Sigmoid colon (tissue), 4 donors: ENCODE data around the gene TRIP12.

ENCODE experiments used
- CTCF ChIP-seq, 4 experiments: fragments of 450-650 bp in 3 of 4; fragments of 200-600 bp in 1 of 4; IDR thresholded peaks; one replicate each; pipeline ENCODE4 v1.5.1; 2016 to 2019; ENCODE audit warnings: antibody characterized with exemption in 4 of 4, mild to moderate bottlenecking in 3 of 4, moderate library complexity in 2 of 4
- EP300 ChIP-seq, 4 donors: sonication (generic); formaldehyde crosslinking; IDR thresholded peaks; one replicate each; pipeline ENCODE4 v1.6.1; 2017; ENCODE audit warnings: antibody characterized with exemption in 4 of 4
- POLR2A ChIP-seq, 2 donors: fragments of 450-650 bp; IDR thresholded peaks; one replicate each; pipeline ENCODE4 v1.6.1; 2016; ENCODE audit warnings: antibody characterized with exemption in 2 of 2, mild to moderate bottlenecking in 2 of 2, moderate library complexity in 2 of 2
- POLR2AphosphoS5 ChIP-seq, 4 donors: sonication (generic); formaldehyde crosslinking; IDR thresholded peaks; one replicate each; pipeline ENCODE4 v1.6.1; 2017; ENCODE audit warnings: antibody characterized with exemption in 4 of 4

DNA sequence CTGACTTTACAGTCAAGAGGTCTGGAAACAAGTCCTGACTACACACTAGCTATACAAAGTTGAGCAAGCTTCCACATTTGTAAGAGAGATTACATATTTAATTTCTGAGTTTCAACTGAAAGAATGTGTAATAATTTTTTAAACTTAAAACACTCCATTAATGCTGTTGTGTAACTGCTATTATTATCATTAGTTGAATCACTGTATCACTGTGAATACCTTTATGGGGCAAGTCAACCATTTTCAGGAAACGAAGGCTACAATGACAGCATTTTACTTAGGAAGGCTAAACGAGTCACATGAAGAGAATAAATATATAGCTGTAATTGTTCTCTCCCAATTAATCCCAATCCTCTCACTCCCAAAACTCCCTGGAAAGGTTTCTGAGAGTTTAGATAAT is 46.3 kb downstream of the TRIP12 start:
- TF ChIP-seq CTCF (IDR thresholded peaks at IDR 0.05) (no peak), POLR2A (IDR thresholded peaks at IDR 0.05) (no peak), POLR2AphosphoS5 (IDR thresholded peaks at IDR 0.05) (no peak), EP300 (IDR thresholded peaks at IDR 0.05) (no peak)
